ENCODE measurements around the gene CTH.
"Not testable (repeated sequence)": the region's sequence is repeated elsewhere in the genome, so short reads cannot be mapped to it uniquely, and the experiment has no call there.

CTH gene

DNA sequence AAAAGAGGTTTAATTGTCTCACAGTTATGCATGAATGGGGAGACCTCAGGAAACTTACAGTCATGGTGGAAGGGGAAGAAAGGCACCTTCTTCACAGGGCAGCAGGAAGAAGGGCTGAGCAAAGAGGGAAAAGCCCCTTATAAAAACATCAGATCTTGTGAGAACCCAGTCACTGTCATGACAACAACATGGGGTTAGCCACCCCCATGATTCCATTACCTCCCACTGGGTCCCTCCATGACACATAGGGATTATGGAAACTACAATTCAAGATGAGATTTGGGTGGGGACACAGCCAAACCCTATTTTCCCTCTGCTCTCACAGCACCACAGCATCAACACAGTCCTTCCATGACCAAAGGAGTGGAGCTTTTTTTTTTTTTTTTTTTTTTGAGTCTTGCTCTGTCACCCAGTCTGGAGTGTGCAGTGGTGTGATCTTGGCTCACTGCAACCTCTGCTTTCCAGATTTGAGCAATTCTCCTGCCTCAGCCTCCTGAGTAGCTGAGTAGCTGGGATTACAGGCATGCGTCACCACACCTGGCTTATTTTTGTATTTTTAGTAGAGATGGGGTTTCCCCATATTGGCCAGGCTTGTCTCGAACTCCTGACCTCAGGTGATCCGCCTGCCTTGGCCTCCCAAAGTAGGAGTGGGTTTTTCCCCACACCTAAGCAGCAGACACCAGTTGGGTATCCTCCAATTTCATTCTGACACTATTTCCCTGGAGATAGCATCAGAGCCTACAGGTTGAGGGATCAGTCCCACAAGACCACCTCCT, 41.3 kb downstream of the CTH start:
- DNase-seq (ENCODE audit: low read depth in 1 of 2, low spot score in 1 of 2), result not testable (repeated sequence)

DNA sequence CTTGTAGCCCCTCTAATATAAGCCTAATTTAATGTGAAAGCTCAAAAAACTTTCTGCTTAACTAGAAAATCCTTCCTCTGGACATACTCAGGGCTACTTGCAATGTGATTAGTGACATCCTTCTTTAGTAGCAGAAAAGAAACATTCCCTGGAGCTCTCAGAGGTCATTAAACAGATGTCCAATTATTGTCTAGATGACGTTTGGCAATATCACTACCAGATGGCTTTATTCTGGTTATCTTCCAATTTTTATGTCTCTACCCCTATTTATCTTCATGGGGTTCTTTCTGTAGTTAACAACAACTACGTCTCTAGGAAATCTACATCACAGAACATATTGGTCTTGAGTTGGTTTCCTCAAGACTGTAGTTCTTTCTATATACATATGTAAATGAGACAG, 44.2 kb downstream of the CTH start:
- no peak for DNase-seq (ENCODE audit: low read depth in 1 of 2, low spot score in 1 of 2)

DNA sequence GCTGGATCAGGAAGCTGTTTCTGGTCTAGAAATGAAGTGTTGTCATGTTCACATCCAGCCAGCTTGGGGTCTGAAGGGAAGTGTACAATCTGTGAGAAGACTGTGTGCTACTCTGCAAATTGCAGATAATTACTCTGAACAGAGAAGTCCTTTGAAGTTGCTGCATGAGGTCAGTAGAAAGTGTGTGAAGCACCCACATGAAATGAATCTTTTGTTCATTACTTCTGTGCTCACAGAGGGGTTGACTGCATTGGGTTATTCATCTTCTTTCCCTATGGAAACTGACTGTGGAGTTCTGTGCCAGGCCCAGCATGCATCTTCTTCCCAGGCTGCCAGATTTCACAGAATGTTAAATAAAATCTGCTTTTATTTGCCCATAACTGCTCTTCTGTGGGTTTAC, 47.1 kb downstream of the CTH start:
- DNase-seq (ENCODE audit: low read depth in 1 of 2, low spot score in 1 of 2), result no peak

DNA sequence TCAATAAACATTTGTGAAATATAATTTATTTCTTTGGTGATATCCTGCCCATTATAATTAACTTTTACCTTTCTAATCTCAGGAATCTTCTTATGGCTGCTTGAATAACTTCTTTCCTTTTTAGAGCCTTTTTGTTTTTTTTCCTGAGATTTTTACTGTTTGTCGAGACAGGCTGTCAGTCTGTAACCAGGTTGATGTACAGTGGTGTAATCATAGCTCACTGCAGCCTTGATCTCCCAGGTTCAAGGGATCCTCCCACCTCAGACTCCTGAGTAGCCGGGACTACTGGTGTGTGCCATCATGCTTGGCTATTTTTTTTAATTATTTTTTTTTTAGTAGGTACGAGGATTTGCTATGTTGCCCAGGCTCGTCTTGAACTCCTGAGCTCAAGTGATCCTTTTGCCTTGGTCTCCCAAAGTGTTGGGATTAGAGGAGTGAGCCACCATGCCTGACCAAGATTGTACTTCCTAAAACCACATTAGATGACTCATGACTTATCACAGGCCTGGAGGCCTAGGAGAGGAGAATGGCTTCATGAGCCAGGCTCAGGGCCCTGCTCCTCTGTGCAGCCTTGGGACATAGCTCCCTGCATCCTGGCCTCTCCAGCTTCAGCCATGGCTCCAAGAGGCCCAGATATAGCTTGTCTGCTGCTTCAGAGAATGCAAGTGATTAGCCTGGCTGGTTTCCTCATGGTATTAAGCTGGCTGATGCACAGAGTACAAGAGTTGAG, 48.6 kb downstream of the CTH start:
- DNase-seq (ENCODE audit: low read depth in 1 of 2, low spot score in 1 of 2), result no peak

DNA sequence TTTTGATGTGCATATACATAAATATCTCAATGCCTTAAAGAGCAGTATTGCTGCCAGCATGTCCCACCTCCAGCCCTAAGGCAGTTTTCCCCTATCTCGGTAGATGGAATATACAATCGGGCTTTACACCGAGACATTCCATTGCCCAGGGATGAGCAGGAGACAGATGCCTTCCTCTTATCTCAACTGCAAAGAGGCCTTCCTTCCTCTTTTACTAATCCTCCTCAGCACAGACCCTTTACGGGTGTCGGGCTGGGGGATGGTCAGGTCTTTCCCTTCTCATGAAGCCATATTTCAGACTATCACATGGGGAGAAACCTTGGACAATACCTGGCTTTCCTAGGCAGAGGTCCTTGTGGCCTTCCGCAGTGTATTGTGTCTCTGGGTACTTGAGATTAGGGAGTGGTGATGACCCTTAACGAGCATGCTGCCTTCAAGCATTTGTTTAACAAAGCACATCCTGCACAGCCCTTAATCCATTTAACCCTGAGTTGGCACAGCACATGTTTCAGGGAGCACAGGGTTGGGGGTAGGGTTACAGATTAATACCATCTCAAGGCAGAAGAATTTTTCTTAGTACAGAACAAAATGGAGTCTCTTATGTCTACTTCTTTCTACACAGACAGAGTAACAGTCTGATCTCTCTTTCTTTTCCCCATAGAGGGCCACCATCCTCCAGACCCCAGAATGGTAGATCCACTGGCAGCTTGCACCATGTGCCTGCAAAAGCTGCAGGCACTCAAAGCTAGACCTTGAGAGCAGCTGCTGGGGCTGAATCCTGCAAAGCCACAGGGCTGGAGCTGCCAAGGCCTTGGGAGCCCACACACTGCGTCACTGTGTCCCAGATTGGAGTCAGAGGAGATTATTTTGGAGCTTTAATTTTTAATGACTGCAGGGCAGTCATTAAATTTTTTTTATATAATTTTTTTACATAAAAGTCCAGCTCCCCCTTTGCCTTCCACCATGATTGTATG, 50.0 kb downstream of the CTH start:
- not testable (repeated sequence) for DNase-seq (ENCODE audit: low read depth in 1 of 2, low spot score in 1 of 2)

DNA sequence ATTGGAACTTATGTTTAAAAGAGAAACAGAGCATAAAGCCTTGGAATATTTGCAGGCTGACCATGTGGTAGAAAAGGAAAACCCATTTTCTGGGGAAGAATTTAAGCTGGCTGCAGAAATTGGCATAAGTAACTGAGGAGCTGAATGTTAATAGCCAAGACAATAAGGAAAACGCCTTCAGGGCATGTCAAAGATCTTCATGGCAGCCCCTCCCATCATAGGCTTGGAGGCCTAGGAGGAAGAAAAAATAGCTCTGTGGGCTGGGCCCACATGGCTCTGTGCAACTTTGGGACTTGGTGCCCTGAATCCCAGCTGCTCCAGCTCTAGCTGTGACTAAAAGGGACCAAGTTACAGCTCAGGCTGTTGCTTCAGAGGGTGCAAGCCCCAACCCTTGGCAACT, 51.5 kb downstream of the CTH start:
- DNase-seq (ENCODE audit: low read depth in 1 of 2, low spot score in 1 of 2), result no peak

DNA sequence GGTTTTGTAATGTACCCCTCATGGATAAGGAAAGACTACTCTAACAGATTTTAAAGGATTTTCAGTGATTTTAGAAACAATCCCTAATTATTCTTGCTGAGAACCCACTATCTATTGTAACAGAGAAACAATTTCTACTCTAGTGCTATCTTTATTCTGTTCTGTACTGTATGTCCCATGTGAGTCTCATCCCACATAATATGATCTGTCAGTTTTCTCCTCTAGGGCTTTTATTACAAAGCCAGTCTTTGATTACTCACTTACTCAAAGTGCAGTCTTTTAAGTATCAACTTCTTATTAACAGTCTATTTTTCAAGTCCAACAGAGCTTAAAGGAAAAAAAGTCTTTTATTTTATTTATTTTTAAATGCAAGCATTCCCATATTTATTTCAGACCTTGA, 54.8 kb downstream of the CTH start:
- DNase-seq (ENCODE audit: low read depth in 1 of 2, low spot score in 1 of 2), result no peak

DNA sequence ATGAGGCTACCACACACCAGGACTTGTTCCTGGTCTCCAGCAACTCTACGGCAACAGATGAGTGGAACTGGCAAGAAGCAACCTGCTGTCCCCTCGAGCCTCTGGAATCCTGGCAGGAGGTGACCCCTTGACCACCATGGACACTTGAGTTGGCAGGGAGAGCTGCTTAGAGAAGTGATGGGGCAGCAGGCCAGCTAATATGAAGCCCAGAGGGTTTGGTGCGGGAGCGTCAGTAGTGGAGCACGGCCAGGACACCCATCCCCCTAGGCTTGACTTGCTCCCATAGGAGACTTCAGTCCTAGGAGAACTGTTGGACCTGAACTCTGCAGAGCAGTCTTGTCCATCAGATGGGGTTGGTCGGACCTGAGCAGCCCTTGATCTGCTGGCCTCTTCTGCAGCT, 56.5 kb downstream of the CTH start:
- DNase-seq (ENCODE audit: low read depth in 1 of 2, low spot score in 1 of 2), result no peak

DNA sequence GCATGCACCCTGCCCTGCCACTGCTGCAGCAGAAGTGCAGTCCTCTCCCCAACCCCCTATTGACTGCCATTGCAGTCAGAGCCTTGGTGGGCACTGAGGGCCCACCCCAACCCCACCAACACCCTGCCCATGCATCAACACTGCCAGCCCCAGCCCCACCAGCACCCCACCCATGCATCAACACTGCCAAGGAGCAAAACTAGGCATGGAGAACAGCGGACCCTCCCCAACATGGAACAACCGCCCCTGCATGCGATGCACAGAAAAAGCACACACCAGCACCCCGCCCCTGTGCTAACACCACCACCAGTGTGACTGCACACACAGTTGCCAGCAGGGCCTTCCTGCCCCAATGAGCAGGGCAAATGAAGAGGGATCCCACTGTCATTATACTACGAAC, 57.1 kb downstream of the CTH start:
- no peak for DNase-seq (ENCODE audit: low read depth in 1 of 2, low spot score in 1 of 2)

DNA sequence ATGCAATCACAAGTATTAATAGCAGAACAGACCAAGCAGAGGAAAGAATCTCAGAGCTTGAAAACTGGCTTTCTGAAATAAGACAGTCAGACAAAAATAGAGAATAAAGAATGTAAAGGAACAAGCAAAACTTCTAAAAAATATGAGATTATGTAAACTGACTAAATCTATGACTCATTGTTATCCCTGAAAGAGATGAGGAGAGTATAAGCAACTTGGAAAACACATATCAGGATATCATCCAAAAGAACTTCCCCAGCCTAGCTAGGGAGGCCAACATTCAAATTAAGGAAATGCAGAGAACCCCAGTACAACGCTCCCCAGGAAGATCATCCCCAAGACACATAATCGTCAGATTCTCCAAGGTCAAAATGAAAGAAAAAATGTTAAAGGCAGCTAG, 58.1 kb downstream of the CTH start:
- not testable (repeated sequence) for DNase-seq (ENCODE audit: low read depth in 1 of 2, low spot score in 1 of 2)

DNA sequence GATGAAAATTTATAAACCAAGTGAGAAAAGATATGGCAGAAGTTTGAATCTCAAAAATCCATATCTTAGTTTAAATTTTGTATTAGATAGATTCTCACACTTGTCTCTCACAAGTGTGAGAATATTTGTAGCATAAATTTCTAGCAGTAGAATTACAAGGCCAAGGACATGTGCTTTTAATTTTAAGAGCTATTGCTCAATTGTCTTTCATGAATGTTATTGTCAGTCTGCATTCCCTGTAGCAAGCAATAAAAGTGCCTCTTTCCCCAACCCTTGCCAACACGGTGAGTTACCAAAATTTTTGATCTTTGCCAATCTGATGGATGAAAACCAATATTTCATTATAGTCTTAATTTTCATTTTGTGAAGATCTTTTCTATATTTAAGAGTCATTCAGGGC, 64.0 kb downstream of the CTH start:
- DNase-seq (ENCODE audit: low read depth in 1 of 2, low spot score in 1 of 2), result no peak

DNA sequence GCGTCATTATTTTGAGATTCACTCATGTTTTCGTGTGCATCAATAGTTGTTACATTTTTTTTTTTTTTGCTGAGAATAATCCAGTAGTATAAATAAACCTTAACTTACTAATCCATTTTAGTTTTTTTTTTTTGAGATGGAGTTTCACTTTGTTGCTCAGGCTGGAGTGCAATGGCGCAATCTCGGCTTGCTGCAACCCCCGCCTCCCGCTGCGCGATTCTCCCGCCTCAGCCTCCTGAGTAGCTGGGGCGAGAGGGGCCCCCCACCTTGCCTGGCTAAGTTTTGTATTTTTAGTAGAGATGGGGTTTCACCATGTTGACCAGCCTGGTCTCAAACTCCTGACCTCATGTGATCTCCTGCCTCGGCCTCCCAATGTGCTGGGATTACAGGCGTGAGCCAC, 66.0 kb downstream of the CTH start:
- no peak for DNase-seq (ENCODE audit: low read depth in 1 of 2, low spot score in 1 of 2)

DNA sequence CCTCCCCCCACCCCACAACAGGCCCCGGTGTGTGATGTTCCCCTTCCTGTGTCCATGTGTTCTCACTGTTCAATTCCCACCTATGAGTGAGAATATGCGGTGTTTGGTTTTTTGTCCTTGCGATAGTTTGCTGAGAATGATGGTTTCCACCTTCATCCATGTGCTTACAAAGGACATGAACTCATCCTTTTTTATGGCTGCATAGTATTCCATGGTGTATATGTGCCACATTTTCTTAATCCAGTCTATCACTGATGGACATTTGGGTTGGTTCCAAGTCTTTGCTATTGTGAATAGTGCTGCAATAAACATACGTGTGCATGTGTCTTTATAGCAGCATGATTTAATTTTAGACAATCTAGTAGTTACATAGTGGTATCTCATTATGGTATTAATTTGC, 66.8 kb downstream of the CTH start:
- not testable (repeated sequence) for DNase-seq (ENCODE audit: low read depth in 1 of 2, low spot score in 1 of 2)

DNA sequence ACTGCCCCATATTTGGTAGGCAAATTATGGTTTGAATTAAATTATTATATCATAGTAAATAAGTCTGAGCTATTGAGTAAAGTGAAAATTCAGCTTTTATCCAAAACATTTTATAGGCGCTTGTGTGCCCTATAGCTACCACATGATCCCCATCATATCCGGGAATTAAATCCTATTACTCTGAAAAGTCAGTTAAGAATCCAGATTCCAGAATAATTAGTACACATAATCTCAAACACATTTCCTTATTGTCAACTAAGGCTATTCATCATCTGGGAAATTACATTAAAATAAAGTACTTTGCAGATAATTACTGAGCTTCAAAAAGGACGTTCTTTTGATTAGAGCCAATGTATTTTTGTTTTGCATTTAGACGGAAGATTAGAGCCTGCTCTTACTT, 72.3 kb downstream of the CTH start:
- no peak for DNase-seq (ENCODE audit: low read depth in 1 of 2, low spot score in 1 of 2)

DNA sequence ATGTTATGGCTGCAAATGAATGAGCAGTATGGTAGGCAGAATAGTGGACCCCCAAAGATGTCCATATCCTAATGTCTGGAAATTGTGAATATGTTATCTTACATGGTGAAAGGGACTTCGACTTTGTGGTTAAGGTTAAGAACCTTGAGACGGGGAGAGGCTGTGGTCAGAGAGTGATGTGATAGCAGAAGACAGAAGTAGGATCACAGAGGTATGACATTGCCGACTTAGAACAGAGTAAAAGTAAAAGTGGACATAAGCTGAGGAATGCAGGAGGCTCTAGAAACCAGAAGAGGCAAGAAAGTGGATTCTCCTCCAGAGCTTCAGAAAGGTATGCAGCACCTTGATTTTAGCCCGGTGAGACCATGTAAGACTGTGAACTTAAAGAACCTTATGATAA, 74.6 kb downstream of the CTH start:
- no peak for DNase-seq (ENCODE audit: low read depth in 1 of 2, low spot score in 1 of 2)

DNA sequence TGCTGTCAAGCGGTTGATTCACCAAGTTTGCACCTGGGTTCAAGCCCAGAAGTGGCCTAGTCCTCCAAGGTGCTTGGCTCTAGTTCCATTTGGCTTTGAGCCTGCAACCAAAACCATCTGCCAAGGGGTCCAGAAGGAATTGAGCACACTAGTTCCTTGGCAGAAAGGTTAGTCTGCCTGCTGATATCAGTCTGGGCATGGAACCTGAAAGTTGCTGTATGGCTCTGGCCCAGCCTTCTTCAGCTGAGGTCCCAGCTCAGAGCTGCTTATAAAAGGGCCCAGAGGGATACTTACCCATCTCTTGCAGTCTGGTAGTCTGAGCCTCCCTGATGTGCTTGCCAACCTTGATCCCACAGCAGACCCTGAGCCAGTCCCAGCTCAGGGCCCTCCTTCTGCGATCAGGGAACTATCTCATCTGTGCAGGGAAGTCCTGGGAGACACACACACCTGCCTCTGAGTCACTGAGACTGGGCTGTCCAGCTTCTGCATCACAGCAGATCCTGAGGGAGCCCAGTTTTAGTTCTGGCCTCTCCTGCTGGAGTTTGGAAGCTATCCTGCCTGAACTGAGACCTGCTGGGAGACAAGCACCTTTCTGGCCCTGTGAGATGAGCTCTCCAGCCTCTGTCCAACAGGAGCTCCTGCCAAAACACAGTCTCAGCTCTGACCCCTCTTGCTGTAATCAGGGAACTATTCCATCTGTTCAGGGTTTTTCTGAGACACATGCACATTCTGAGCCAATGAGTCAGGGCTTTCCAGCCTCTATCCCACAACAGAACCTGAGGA, 75.8 kb downstream of the CTH start:
- no peak for DNase-seq (ENCODE audit: low read depth in 1 of 2, low spot score in 1 of 2)

DNA sequence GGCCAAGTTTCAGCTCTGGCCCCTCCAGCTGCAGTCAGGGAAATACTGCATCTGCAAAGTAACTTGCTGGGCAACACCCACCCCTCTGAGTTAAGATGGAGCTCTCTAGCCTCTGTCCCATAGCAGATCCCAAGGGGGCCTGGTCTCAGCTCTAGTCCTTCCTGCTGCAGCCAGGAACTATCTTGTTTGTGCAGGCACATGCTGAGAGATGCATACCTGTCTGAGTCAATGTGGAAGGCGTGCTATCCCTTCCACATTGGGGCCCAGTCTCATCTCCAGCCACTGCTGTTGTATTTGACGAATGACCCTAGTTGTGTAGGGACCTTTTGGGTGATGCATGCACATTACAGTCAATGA, 76.4 kb downstream of the CTH start:
- no peak for DNase-seq (ENCODE audit: low read depth in 1 of 2, low spot score in 1 of 2)

DNA sequence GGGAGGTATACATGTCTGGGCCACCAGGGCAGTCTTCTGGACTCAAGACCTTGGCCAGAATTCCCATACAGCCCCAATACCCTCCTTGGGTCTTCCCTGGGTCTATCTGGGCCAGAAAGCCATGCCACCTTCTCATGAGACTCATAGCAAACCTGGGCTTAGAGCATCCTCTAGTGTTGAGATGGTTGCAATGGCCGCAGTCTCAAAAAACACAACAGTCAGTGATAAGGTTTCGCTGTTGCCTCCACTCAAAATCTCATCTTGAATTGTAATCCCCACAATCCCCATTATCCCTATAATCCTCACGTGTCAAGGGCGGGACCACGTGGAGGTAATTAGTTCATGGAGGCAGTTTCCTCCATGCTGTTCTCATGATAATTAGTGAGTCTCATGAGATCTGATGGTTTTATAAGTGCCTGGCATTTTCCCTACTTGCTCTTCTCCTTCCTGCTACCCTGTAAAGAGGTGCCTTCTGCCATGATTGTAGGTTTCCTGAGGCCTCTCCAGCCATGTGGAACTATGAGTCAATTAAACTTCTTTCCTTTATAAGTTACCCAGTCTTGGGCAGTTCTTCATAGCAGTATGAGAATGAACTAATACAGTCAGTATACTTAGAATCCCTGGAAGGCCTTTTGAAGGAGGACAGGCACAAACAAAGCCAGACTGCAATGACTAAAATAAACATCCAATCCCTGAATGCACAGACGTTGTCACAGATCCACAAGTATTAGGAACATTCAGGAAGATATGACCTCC, 77.0 kb downstream of the CTH start:
- DNase-seq (ENCODE audit: low read depth in 1 of 2, low spot score in 1 of 2), result peak in 1 of 2 donors; percentile 2
